Loucy (cell line): ENCODE results near the gene FCGBP.
A peak's percentile ranks its signal among the peaks of the same experiment; 100 is the strongest.

Source experiments
- H2AFZ ChIP-seq: fragments of 200-600 bp; sonication (generic); 2 replicates; pipeline ENCODE4 v1.6.0; 2016; ENCODE audit warnings: antibody characterized with exemption, mild to moderate bottlenecking, low read length, moderate library complexity
- H3F3A ChIP-seq: fragments of 200-600 bp; 2 replicates; pipeline ENCODE4 v1.6.0; 2016; ENCODE audit warnings: antibody characterized with exemption, low read depth, mild to moderate bottlenecking
- H3K27me3 ChIP-seq: fragments of 200-600 bp; sonication (generic); 2 replicates; pipeline ENCODE4 v1.6.1; 2014; ENCODE audit warnings: low read length, mild to moderate bottlenecking; ENCODE audit not compliant: insufficient read depth, poor library complexity, severe bottlenecking
- H3K36me3 ChIP-seq: fragments of 200-600 bp; sonication (generic); 2 replicates; pipeline ENCODE4 v1.6.1; 2016; ENCODE audit warnings: low read length; ENCODE audit not compliant: insufficient read depth
- H3K4me1 ChIP-seq: fragments of 200-600 bp; sonication (generic); 2 replicates; pipeline ENCODE4 v1.5.1; 2014; ENCODE audit warnings: low read length, mild to moderate bottlenecking; ENCODE audit not compliant: insufficient read depth, poor library complexity, severe bottlenecking
- H3K4me2 ChIP-seq: fragments of 200-600 bp; sonication (generic); 2 replicates; pipeline ENCODE4 v1.6.0; 2014; ENCODE audit warnings: antibody characterized with exemption, low read length, low read depth, mild to moderate bottlenecking; ENCODE audit not compliant: poor library complexity, severe bottlenecking
- H3K4me3 ChIP-seq: fragments of 200-600 bp; sonication (generic); 2 replicates; pipeline ENCODE4 v1.5.1; 2014; ENCODE audit warnings: low read length, mild to moderate bottlenecking, mixed read lengths; ENCODE audit not compliant: poor library complexity, severe bottlenecking
- H3K79me2 ChIP-seq: fragments of 200-600 bp; sonication (generic); 2 replicates; pipeline ENCODE4 v1.6.1; 2014; ENCODE audit warnings: low read length; ENCODE audit not compliant: insufficient read depth
- H3K9ac ChIP-seq: fragments of 200-600 bp; sonication (generic); 2 replicates; pipeline ENCODE4 v1.6.0; 2014; ENCODE audit warnings: mild to moderate bottlenecking, low read depth, low read length, moderate library complexity; ENCODE audit not compliant: poor library complexity, severe bottlenecking
- H3K9me2 ChIP-seq: fragments of 200-600 bp; sonication (generic); replicated peaks from 2 replicates; pipeline ENCODE4 v1.6.1; 2016; ENCODE audit warnings: low read depth, low read length, mixed read lengths
- H3K9me3 ChIP-seq: fragments of 200-600 bp; sonication (generic); 2 replicates; pipeline ENCODE4 v1.6.1; 2014; ENCODE audit warnings: mild to moderate bottlenecking, antibody characterized with exemption, low read length, low read depth; ENCODE audit not compliant: insufficient read depth
- H4K20me1 ChIP-seq: fragments of 200-600 bp; sonication (generic); 2 replicates; pipeline ENCODE4 v1.6.0; 2014; ENCODE audit warnings: antibody characterized with exemption, low read length, mild to moderate bottlenecking; ENCODE audit not compliant: insufficient read depth, poor library complexity, severe bottlenecking
- CTCF ChIP-seq: fragments of 200-600 bp; sonication (generic); conservative IDR thresholded peaks from 2 replicates; pipeline ENCODE4 v1.5.1; 2014; ENCODE audit warnings: mild to moderate bottlenecking, antibody characterized with exemption, low read length
- EZH2phosphoT487 ChIP-seq: fragments of 200-600 bp; IDR thresholded peaks from 2 replicates; pipeline ENCODE4 v1.6.1; 2018; ENCODE audit warnings: antibody characterized with exemption, mild to moderate bottlenecking, moderate library complexity, borderline replicate concordance

The FCGBP gene

GRCh38 chr19:39946532-39946931, 12.1 kb upstream of the FCGBP start:
- peaks cover 8% of the 10 kb centered on the region for H3F3A ChIP-seq
- no peaks in the 10 kb centered on the region for H3K36me3 ChIP-seq
- H3K9ac ChIP-seq = no peak overlapping the region
- no peak overlapping the region for H3K4me2 ChIP-seq
- no peak overlapping the region for H2AFZ ChIP-seq
- H3K79me2 ChIP-seq = no peaks in the 10 kb centered on the region
- H3K9me2 ChIP-seq = no peaks in the 10 kb centered on the region
- peaks cover 36% of the 10 kb centered on the region for H3K4me1 ChIP-seq
- no peaks in the 10 kb centered on the region for H3K9me3 ChIP-seq
- no peaks in the 10 kb centered on the region for H3K27me3 ChIP-seq
- H3K4me3 ChIP-seq = no peak overlapping the region
- TF ChIP-seq CTCF (no peak), EZH2phosphoT487 (no peak)
- no peaks in the 10 kb centered on the region for H4K20me1 ChIP-seq

- Histone ChIP-seq H3K4me3 (peak overlapping the region; percentile 29), H3K9me2 (no peaks in the 10 kb centered on the region), H3K36me3 (no peaks in the 10 kb centered on the region), H3K9ac (no peak overlapping the region), H3K4me2 (peak overlapping the region; percentile 29), H3K9me3 (0 out of 2 replicates have a peak, but pooled peaks cover 8% of the 10 kb centered on the region), H4K20me1 (no peaks in the 10 kb centered on the region), H3K79me2 (no peaks in the 10 kb centered on the region), H2AFZ (no peak overlapping the region), H3K27me3 (peaks cover 14% of the 10 kb centered on the region), H3F3A (peaks cover 15% of the 10 kb centered on the region), H3K4me1 (peaks cover 37% of the 10 kb centered on the region)
- TF ChIP-seq EZH2phosphoT487 (no peak), CTCF (no peak)
These were observed 9.2 kb upstream of the FCGBP start for GRCh38 chr19:39943586-39943985.

GRCh38 chr19:39942366-39942730, 7.9 kb upstream of the FCGBP start:
- H3K9ac ChIP-seq = peak overlapping the region; percentile 54
- H3K9me3 ChIP-seq = 0 out of 2 replicates have a peak, but pooled peaks cover 8% of the 10 kb centered on the region
- peak overlapping the region; percentile 61 for H3K4me3 ChIP-seq
- H4K20me1 ChIP-seq = no peaks in the 10 kb centered on the region
- H3K79me2 ChIP-seq = no peaks in the 10 kb centered on the region
- TF ChIP-seq CTCF = no peak
- no peak for TF ChIP-seq EZH2phosphoT487
- peaks cover 21% of the 10 kb centered on the region for H3F3A ChIP-seq
- peaks cover 37% of the 10 kb centered on the region for H3K4me1 ChIP-seq
- peaks cover 14% of the 10 kb centered on the region for H3K27me3 ChIP-seq
- H3K4me2 ChIP-seq = peak overlapping the region; percentile 83
- no peaks in the 10 kb centered on the region for H3K9me2 ChIP-seq
- no peak overlapping the region for H2AFZ ChIP-seq
- H3K36me3 ChIP-seq = no peaks in the 10 kb centered on the region
